ENCODE measurements around the gene MED10.

DNA sequence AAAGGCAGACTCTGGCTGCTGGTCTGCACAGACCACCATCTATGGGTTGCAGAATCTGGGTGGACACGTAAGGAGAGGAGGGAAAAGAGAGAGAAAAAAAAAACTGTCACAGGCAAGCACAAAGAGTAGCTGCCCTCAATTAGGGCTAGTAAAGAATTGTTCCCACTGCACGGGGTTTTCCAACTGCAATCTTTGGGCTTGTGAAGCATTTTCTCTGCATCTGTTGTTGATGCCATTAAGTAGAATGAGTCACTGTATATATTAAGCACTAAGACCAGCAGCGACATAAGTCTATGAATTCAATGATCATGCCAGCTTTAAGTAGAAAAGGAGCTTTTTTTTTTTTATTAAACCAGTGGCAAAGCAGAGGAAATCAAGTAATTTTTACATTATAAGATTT lies 40.2 kb downstream of the MED10 start:
- TF ChIP-seq CTCF (IDR thresholded peaks at IDR 0.05; ENCODE audit: poor library complexity, severe bottlenecking), result no peak
- no peak for TF ChIP-seq EP300 (conservative IDR thresholded peaks at IDR 0.05; ENCODE audit: poor library complexity, severe bottlenecking)
- TF ChIP-seq REST (IDR thresholded peaks at IDR 0.05; ENCODE audit: borderline replicate concordance), result no peak
